Measurements from ENCODE around the gene KDM1A.

The KDM1A gene

GRCh38 chr1:23029337-23029736 is 10.1 kb downstream of the KDM1A start:
- Histone ChIP-seq H3K27ac (no peak overlapping the region), H3K4me2 (no peak overlapping the region), H3K79me2 (ENCODE audit: insufficient read depth, low read depth) (peaks cover 60% of the 10 kb centered on the region), H3K27me3 (ENCODE audit: insufficient read depth, low read depth) (no peaks in the 10 kb centered on the region), H2AFZ (ENCODE audit: low read depth) (no peak overlapping the region), H3K4me3 (IDR thresholded peaks at IDR 0.05; ENCODE audit: insufficient read depth, low read depth, low read length) (no peak overlapping the region), H4K20me1 (ENCODE audit: insufficient read depth) (peaks cover 20% of the 10 kb centered on the region), H3K9ac (no peak overlapping the region), H3K4me1 (ENCODE audit: low read depth, poor library complexity, severe bottlenecking) (peaks cover 51% of the 10 kb centered on the region), H3K36me3 (ENCODE audit: insufficient read depth) (no peaks in the 10 kb centered on the region)
- TF ChIP-seq CTCF (conservative IDR thresholded peaks at IDR 0.05; ENCODE audit: low read depth, low read length), result no peak

DNA sequence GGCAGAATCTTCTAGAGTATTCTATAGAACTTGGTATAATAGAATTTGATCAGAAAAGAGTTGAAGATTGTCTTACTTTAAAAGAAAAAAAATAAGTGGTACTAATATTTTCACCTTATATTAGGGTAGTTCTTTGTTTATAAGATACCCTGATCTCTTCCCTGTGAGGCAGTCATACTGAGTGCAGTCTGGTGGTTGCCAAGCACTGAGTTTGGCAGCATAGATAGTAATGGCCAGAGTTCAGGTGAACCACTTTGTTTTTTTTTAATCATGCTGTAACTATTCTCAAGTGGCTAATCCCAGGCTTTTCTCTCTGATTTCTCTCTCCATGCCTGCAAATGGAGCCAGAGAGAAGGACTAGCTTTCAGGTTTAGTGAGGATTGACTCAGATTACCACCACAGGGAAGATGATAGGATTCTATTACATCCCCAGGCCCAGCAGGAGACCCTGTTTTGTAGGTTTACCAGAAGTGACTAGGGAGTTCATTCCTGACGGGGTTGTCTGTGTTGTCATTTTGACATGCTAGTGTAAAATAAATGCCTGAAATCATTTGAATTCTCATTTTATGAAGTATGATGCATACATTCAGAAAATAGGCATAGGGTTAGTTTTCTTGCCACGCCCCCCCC is 16.7 kb downstream of the KDM1A start:
- Histone ChIP-seq H3K79me2 (ENCODE audit: insufficient read depth, low read depth) (peaks cover 37% of the 10 kb centered on the region; the same call in 1 of the 2 replicates), H3K27ac (no peak overlapping the region), H3K4me3 (IDR thresholded peaks at IDR 0.05; ENCODE audit: insufficient read depth, low read depth, low read length) (no peak overlapping the region), H4K20me1 (ENCODE audit: insufficient read depth) (0 out of 2 replicates have a peak, but pooled peaks cover 3% of the 10 kb centered on the region), H3K36me3 (ENCODE audit: insufficient read depth) (no peaks in the 10 kb centered on the region), H2AFZ (ENCODE audit: low read depth) (no peak overlapping the region), H3K4me1 (ENCODE audit: low read depth, poor library complexity, severe bottlenecking) (peaks cover 15% of the 10 kb centered on the region), H3K4me2 (no peak overlapping the region), H3K27me3 (ENCODE audit: insufficient read depth, low read depth) (no peaks in the 10 kb centered on the region), H3K9ac (no peak overlapping the region)
- no peak for TF ChIP-seq CTCF (conservative IDR thresholded peaks at IDR 0.05; ENCODE audit: low read depth, low read length)

DNA sequence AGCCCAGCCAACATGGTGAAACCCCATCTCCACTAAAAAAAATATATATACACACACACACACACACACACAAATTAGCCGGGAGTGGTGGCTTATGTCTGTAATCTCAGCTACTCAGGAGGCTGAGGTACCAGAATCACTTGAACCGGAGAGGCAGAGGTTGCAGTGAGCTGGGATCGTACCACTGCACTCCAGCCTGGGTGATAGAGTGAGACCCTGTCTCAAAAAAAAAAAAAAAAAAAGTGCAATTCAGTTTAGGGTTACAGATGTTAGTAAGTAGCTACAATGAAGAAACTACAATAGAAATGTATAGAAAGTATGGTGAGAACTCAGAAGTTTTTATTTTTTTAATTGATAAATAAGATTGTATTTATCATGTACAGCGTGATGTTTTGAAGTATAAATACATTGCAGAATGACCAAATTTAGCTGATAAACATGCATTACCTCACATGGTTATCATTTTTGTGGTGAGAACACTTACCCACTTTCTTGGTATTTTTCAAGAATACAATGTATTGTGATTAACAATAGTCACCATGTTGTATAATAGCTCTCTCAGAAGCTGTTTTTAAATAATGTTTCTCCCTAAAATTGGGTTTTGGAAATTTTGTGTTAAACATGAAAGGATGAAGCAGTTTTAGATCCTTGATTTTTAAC is 17.9 kb downstream of the KDM1A start:
- Histone ChIP-seq H3K79me2 (ENCODE audit: insufficient read depth, low read depth) (peaks cover 37% of the 10 kb centered on the region; the same call in 1 of the 2 replicates), H3K36me3 (ENCODE audit: insufficient read depth) (no peaks in the 10 kb centered on the region), H4K20me1 (ENCODE audit: insufficient read depth) (0 out of 2 replicates have a peak, but pooled peaks cover 3% of the 10 kb centered on the region), H3K4me2 (no peak overlapping the region), H2AFZ (ENCODE audit: low read depth) (no peak overlapping the region), H3K9ac (no peak overlapping the region), H3K4me1 (ENCODE audit: low read depth, poor library complexity, severe bottlenecking) (peaks cover 7% of the 10 kb centered on the region), H3K27me3 (ENCODE audit: insufficient read depth, low read depth) (no peaks in the 10 kb centered on the region), H3K4me3 (IDR thresholded peaks at IDR 0.05; ENCODE audit: insufficient read depth, low read depth, low read length) (no peak overlapping the region), H3K27ac (no peak overlapping the region)
- TF ChIP-seq CTCF (conservative IDR thresholded peaks at IDR 0.05; ENCODE audit: low read depth, low read length), result no peak

DNA sequence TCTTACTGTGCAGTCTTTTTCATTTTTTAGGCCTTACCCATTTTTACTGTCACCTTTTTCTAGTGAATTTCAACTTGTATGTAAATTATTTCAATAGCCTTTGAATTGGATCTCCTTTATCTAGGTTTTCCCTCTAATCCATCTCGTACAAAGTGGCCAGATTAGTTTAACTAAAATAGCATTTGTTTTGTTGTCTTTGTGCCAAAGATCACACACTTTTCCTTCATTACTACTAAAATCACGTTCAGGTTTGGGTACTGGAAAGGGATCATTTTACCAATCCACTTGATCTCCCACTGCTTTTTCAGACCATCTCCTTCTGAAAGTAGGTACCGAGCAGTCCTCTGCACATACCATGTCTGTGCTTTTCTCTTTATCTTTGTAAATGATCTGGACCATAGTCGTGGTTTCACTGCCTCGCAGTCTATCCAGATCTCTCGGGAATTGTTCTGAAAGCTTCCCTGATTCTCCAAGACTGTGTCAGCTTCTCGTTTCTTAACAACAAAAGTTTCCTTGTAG is 20.1 kb downstream of the KDM1A start:
- Histone ChIP-seq H3K9ac (no peak overlapping the region), H3K36me3 (ENCODE audit: insufficient read depth) (no peaks in the 10 kb centered on the region), H3K27me3 (ENCODE audit: insufficient read depth, low read depth) (no peaks in the 10 kb centered on the region), H3K4me3 (IDR thresholded peaks at IDR 0.05; ENCODE audit: insufficient read depth, low read depth, low read length) (no peak overlapping the region), H3K27ac (no peak overlapping the region), H4K20me1 (ENCODE audit: insufficient read depth) (0 out of 2 replicates have a peak, but pooled peaks cover 3% of the 10 kb centered on the region), H3K4me2 (no peak overlapping the region), H3K4me1 (ENCODE audit: low read depth, poor library complexity, severe bottlenecking) (peaks cover 4% of the 10 kb centered on the region), H3K79me2 (ENCODE audit: insufficient read depth, low read depth) (peaks cover 31% of the 10 kb centered on the region; the same call in 1 of the 2 replicates), H2AFZ (ENCODE audit: low read depth) (no peak overlapping the region)
- TF ChIP-seq CTCF (conservative IDR thresholded peaks at IDR 0.05; ENCODE audit: low read depth, low read length), result no peak

Measured in KMS-11 (cell line).